OCI-LY1 (cell line): ENCODE data around the gene BCAR3.

Experiments
- EZH2 ChIP-seq: fragments of 200-600 bp; sonication (generic), shearing (Covaris generic); IDR thresholded peaks from 2 replicates; pipeline ENCODE4 v1.8.0; 2017; ENCODE audit warnings: borderline replicate concordance, mixed run types, mild to moderate bottlenecking, antibody characterized with exemption, low read length, moderate library complexity, mixed read lengths
- TF ChIP-seq, protein P1 (sequence below): fragments of 200-600 bp; sonication (generic), shearing (Covaris generic); IDR thresholded peaks from 2 replicates; pipeline ENCODE4 v1.5.1; 2017; ENCODE audit warnings: mild to moderate bottlenecking, antibody characterized with exemption, low read length, moderate library complexity, mixed read lengths

DNA sequence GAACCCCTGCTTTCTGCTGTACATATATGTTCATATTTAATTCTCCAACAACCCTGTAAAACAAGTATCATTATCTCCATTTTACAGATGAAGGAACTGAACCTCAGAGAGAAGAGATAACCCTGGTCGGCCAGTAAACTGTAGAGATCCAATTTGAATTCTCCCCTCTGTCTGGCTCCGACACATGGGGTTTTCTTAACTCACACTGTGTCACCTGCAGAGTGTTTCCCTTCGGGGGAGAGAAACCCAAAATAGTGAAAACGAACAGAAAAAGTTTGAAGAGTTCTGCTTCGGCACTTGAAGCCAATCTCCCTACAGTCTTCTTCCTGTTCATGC is 17.4 kb upstream of the BCAR3 start:
- TF ChIP-seq, protein P1, sequence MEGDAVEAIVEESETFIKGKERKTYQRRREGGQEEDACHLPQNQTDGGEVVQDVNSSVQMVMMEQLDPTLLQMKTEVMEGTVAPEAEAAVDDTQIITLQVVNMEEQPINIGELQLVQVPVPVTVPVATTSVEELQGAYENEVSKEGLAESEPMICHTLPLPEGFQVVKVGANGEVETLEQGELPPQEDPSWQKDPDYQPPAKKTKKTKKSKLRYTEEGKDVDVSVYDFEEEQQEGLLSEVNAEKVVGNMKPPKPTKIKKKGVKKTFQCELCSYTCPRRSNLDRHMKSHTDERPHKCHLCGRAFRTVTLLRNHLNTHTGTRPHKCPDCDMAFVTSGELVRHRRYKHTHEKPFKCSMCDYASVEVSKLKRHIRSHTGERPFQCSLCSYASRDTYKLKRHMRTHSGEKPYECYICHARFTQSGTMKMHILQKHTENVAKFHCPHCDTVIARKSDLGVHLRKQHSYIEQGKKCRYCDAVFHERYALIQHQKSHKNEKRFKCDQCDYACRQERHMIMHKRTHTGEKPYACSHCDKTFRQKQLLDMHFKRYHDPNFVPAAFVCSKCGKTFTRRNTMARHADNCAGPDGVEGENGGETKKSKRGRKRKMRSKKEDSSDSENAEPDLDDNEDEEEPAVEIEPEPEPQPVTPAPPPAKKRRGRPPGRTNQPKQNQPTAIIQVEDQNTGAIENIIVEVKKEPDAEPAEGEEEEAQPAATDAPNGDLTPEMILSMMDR, result no peak
- TF ChIP-seq EZH2, result no peak
